Keratinocyte (primary cell): Measurements from ENCODE around the gene SNHG17.

ENCODE experiments used
- CTCF ChIP-seq, 3 experiments: IDR thresholded peaks in 1 of 3; conservative IDR thresholded peaks in 1 of 3; optimal IDR thresholded peaks in 1 of 3; 2 replicates in 2 of 3; 3 replicates in 1 of 3; pipeline versions ENCODE3 to v1.5.1; 2011; ENCODE audit warnings: low read length in 3 of 3, mild to moderate bottlenecking in 3 of 3, moderate library complexity in 2 of 3, control low read depth in 1 of 3, inconsistent platforms in 1 of 3; ENCODE audit not compliant: insufficient read depth in 2 of 3; ENCODE audit errors: extremely low read depth in 1 of 3
- EZH2 ChIP-seq: IDR thresholded peaks from one replicate; pipeline ENCODE4 v1.6.1; 2012; ENCODE audit warnings: inconsistent platforms, mild to moderate bottlenecking, low read length, moderate library complexity

- TF ChIP-seq CTCF (optimal IDR thresholded peaks at IDR 0.05 in 1 of 3, IDR thresholded peaks at IDR 0.05 in 1 of 3, conservative IDR thresholded peaks at IDR 0.05 in 1 of 3; ENCODE audit: extremely low read depth in 1 of 3, insufficient read depth in 2 of 3, low read length in 3 of 3) (no peak), EZH2 (no peak)
These were observed 42.8 kb downstream of the SNHG17 start for GRCh38 chr20:38392356-38392755.
